Ammon's horn (tissue), 1 donor: ENCODE measurements around the gene TMEM108.
A peak's percentile ranks its signal among the peaks of the same experiment; 100 is the strongest.

Source experiments
- DNase-seq: peaks from one replicate; pipeline ENCODE4 v3.0.0-alpha.2; 2016; ENCODE audit warnings: low spot score

Gene TMEM108

DNA sequence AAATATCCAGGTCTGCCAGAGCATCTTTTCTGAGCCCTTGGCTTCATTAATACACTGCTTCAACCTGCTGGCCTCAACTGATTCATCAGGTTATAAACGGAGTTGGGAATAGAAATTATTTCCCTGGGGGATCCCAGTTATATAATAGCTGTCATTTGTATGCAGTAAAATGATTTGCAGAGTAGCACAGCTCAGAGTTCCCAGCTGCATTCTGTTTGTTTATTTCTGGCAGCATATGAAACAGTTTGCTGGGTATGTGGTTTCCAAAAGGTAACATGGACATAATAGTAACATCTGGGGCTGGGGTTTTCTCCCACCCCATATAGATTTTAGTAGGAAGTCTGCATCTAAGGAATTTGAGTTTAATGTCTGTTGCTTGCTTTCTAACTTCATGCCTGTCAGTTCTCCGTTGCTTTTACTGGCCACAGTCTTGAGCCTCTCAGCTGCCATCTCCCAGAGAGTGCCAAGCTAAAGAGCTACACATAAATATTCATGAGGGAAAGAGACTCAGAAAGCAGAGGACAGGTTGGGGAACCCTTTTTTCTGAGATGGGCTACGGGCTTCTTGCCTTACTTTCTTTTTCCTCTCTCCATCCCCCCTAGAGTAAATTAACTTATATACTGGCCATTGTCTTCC lies 124.6 kb downstream of the TMEM108 start:
- peak; percentile 59 for DNase-seq

DNA sequence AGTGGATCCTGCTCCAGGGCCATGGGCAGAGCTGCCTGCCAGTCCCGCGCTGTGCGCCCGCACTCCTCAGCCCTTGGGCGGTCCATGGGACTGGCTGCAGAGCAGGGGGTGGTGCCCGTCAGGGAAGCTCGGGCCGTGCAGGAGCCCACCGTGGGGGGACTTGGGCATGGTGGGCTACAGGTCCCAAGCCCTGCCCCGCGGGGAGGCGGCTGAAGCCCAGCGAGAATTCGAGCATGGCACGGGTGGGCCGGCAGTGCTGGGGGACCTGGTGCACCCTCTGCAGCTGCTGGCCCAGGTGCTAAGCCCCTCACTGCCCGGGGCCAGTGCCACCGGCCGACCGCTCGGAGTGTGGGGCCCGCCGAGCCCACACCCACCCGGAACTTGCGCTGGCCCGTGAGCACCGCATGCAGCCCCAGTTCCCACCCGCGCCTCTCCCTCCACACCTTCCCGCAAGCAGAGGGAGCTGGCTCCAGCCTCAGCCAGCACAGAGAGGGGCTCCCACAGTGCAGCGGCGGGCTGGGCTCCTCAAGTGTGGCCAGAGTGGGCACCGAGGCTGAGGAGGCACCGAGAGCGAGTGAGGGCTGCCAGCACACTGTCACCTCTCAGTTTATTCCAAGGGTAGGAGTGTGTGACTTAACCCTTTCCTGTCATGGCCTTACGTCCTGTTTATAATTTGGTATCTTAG lies 129.3 kb downstream of the TMEM108 start:
- DNase-seq: no peak

DNA sequence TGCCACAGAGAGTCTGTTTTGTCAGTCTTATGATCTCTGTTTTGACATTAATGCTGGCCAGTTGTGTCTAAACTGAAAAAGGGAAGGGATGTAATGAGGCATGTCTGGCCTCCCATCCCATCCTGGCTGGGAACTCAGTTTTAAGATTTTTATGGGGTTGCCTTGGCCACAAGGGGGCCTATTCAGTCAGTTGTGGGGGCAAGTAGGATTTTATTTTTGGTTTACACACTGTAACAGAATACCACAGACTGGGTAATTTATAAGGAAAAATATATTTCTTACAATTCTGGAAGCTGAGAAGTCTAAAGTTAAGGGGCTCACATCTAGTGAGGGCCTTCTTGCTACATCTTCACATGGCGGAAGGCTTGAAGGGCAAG lies 129.8 kb downstream of the TMEM108 start:
- no peak for DNase-seq

DNA sequence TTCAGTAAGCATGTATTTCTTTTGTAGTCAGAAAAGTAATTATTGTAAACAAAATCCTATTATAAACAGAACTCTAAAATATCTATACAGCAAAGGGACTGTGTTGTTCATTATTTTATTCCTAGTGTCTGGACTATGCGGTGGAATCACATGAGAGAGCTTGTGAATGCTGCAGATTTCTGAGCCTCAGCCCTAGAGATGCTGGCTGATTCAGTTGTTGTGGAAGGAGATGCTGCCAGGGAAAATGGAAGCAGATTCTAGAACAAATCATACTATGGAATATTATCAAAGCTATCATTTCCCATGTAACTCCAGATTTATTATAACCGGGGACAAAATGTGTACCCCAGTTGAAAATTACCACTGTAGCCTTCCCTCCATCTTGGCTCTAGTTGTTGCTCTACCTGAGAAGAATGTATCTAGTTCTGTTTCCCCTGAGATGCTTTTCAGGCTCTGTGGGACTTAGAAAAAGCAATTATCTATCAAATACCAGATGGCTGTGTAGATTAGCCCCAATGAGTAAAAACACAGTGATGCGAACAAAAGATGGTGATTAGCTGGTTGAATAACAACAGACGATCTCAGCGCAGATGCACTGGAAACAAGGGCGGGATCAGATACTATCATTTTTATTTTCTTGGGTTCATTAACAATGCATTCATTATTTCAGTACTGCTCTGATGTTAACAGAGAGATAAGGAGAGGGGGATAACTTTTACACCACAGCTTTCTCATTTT lies 131.3 kb downstream of the TMEM108 start:
- DNase-seq: peak; percentile 48

DNA sequence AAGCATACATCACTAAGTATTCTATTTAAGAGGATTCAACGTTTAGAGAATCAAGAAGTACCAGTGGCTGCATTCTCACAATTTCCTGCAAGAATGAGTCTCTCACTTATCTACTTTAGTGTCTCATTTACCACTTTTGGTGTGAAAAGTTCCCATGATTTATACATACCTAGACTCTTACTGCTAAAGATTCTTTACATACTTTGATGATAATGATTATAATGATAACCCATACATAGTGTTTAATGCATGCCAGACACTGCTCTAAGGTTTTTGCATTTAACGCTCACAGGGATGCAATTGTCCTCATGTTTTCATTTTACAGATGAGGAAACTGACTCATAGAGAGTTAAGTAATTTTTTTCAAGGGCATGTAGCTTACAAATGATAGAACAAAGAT lies 133.6 kb downstream of the TMEM108 start:
- DNase-seq: no peak

DNA sequence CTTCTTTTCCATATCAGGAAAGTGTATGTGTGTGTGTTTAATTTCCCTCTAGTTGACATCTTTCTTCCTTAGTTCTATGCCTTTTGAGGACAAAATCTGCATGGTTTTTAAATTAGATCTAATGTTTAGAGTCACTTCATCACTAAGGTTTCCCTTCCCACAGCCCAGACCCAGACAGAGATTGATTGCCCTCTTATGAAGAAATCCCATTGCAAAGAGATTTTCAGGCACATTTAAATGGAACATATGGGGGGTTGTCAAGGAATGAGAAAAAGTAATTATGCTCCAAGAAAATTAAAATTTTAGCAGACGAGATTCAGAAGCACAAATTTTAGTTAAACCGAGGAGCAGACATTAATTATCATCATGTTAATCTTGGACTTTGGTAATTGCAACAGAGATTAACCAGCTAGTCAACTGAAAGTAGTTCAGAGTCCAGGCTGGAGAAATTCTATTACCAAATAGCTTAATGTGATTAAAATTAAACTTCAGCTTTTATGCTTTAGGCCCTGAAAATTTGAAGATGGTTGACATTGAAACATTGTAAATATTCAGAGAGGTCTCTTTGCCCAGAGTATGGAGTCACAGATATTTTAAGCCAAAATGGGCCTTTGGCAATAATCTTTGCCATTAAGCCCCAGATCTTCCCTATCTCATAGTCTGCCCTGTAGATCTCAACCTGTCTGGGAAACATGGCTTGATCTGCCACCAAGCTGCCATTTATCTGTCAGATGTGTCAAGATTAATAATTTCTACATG lies 143.4 kb downstream of the TMEM108 start:
- no peak for DNase-seq

DNA sequence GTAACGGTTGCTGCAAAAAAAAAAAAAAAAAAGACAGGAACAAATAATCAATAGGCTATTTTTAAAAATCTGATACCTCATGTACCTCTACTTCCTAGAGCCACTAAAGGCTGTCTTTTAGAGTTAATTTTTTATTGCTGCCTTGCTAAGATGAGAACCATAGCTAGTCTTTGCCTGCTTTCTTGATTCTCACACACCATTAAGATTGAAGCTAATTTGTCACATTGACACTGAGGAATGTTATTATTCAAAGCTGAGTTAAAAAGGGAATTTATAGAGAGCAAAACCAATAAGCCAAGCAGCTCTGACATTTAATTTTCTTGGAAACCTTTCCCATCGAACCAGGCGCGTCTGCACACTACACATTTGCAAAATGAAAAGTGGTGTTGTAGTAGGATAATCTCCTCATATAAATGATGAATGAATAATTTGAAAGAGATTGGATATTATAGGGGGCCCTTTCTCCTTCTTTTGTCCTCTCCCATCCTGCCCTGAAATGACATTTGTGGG lies 149.7 kb downstream of the TMEM108 start:
- no peak for DNase-seq

DNA sequence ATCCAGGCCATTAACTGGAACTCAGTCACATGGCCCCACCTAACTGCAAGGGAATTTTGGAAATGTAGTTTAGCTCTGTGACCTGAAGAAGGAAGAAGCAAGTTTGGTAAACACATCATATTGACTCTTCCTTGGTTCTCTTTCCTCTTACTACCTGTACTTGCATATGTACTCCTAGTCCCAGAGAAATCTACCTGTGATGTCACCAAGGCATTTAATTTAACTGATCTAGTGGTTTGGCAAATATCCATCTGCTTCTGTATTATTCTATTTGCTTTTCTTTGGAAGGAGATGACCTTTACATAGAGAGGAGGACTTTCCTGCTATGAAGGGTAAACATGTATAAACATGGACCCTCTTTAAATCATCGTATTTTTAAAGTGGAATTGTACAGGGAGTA lies 150.8 kb downstream of the TMEM108 start:
- no peak for DNase-seq

DNA sequence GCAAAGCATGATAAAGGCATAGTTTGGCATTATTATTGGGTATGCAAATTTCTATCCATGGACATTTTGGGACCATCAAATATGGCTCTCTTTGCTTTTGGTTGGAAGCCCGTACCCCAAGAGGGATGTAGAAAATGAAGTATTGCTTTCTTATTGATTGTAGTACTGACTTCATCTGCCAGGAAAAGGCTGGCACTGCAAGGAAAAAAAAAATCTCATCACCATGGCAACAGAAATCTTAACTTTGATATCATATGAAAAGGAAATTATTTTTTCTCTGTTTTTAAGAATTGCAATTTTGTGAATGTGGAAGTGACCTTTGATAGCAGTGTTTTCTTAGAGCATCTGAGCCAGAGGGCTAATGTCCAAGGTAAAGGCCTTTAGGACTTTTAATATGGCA lies 151.7 kb downstream of the TMEM108 start:
- DNase-seq: no peak

DNA sequence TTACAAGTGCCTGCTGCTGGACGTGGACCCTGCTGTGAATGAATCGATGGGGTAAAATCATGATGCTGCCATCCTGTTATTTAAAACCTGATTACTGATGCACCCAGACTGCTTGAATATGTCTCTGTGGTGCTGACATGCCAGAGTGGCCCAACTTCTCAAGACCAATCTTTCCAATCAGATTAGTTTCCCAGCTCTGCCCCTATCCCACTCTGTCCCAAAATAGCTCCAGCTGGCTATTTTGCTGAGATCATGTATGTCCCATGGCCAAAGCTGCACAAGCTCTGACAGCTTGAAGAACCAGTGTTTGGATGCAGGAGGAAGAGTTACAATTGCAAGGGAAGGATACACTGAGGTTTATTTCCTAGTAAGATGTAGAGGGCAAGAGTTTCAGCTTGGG lies 153.6 kb downstream of the TMEM108 start:
- DNase-seq: no peak

DNA sequence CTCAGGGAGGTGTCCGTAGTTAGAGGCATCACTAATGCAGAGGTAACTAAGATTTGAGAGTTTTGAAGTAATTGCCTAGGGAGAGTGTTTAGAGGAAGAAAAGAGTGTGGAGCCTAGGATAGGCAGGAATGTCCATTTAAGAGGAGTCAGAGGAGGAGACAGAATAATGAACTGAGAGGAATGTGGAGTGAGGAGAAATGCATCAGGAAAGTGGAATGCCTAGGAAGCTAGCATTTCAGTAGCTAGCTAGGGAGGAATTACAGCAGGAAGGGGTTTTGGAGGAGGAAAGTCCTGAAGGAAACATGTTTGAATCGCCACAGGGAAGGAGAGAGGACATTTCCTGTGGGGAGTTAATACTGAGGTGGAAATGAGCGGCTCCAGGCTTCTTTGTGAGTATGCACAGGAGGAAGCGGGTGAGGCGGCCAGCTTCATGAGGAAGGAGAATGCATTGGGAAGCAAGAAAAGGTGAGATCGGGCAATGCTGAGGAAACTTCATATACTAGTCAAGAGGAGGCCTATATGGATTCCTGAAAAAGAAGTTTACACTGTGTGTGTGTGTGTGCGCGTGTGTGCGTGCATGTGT lies 154.3 kb downstream of the TMEM108 start:
- DNase-seq: no peak

DNA sequence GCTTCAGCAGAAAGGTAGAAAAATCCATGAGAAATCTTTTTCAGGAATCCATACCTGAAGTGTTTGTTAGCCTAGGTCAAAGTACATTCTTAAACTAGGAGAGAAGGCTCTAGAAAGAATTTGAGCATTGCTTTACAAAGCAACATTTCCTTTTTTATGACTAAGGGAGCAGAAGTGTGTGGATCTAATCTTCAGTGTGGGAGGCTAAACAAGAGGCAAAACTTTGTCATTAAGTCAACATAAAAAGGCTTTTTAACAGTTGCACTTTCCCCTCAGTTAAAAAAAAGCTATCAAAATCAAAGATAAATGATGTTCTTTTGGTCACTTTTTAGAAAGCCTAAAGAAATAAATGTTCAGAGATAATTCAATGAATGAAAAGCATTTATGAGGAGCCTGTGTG lies 154.8 kb downstream of the TMEM108 start:
- no peak for DNase-seq

DNA sequence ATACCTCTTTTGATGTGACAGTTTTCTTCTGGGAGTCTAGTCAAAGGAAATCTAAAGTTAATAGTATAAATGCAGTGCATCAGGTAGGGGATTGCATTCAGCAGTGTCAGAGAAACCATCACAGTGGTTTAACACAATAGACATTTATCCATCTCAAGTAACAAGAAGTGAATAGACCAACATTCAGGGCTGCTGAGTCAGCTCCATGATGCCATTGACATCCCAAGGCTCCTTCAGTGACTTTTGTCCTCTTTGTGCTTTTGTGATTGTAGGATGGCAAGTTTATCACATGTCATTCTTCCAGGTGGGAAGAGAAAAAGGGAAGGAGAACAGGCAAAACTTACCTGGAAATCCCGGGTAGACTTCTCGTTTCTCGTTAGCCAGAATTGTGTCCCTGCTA lies 158.3 kb downstream of the TMEM108 start:
- DNase-seq: no peak

DNA sequence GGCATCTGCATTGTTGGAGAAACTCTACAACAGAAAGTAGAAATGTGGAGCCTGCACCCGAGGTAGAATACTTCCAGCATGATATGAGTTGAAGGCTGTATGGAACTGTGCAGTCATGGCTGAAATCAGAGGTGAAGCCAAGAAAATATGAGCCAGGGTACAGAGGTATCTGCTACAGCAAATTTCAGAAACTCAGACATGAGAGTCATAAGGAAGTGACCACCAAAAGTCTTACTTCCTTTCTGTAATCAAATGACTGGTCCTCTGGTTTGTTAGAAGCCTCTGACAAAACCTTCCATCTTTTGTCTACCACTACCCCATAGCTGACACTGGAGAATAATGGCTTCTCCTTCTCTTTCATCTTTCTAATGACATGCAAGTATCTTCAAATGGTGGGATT lies 159.4 kb downstream of the TMEM108 start:
- DNase-seq: no peak

DNA sequence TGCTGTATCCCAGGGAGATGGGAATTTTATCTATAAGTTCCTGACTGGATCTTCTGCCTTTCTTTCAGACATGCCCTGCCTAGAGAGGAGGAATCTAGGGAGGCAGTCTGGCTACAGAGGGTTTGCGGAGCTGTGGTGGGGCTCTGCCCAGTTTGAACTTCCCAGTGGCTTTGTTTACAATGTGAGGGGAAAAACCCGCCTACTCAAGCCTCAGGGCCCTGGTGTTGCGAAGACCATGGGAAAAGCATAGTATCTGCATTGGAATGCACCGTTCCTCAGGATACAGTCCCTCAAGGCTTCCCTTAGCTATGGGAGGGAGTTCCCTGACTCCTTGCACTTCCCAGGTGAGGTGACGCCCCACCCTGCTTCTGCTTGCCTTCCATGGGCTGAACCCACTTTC lies 168.7 kb downstream of the TMEM108 start:
- no peak for DNase-seq

DNA sequence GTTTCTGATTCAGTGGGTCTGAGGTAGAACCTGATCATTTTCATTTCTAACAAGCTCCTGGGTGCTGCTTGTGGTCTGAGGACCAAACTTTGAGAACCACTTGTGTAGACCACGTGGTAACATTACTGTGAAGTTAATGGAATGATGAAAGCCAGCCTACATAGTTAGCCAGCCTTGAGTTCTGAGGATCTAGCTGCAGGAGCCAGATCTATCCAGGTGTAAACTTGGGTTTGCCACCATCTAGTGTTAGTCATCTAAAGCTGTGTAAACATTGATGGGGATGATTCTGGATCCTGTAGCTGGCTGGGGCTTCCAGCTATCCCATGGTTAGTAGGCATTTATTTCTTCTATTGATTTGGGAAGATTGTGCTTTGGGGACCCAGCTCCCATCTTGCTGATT lies 170.0 kb downstream of the TMEM108 start:
- no peak for DNase-seq

DNA sequence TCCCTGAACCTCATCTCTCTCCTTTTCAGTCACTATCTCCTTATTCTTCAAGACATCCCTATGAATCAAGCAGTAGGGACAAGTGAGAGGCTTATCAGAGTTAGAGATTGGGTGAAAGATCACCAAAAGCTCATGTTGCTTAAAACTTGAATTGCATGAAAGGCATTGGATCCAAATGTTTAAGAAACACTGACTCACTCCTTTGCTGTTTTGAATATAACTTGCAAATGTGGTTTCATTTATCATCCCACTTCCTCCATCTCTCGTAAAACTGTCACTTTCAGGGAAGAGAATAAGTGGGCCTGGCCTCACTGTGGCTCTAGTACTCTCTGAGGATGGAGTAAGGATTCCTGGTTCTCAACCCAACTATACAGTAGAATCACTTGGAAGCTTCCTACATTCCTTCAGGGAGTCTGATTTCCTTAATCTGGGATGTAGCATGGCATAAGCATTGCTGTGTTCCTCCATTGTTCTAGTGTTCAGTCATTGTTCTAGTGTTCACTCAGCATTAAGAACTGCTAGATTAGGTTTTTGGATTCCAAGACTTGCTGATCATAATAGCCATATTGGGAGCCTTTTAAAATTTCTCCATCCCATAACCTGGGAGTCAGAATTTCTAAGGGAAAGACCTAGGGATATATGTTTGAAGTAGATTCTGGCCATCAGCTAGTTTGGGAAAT lies 171.8 kb downstream of the TMEM108 start:
- no peak for DNase-seq

DNA sequence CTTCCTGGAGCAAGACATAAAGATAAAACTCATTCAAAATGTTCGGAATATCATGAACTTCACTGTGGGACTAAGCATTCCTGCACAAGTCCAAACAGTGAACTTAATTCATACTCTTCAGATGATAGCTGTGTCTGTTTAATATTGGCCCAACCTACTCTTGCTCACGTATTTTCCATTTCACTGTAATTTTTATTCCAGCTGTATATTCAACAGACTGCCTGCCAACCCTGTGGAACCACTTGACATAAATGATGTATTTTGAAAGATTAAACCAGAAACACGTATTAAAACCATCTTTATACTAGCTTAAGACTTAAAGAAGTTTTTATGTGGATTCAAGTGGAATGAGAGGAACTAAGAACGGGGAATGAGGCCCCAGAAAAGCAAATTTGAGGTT lies 172.5 kb downstream of the TMEM108 start:
- DNase-seq: no peak

DNA sequence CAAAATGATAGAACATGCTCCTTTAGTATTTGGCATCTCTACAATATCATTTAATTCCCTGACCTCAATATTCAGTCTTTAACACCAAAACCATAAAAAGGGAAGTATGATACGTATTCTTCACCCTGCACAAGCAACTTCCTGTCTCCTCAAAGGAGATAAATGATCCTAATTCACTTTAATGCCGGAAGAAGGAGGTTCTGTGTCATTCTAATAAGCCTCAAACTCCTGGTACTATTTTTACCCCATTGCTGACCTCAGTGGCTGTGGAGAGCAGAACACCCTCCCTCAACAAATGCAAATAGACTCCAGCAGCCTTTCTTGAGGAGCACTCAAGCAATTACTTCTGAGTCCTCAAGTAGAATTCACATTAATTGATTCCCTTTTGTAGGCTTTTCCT lies 173.3 kb downstream of the TMEM108 start:
- peak; percentile 39 for DNase-seq

DNA sequence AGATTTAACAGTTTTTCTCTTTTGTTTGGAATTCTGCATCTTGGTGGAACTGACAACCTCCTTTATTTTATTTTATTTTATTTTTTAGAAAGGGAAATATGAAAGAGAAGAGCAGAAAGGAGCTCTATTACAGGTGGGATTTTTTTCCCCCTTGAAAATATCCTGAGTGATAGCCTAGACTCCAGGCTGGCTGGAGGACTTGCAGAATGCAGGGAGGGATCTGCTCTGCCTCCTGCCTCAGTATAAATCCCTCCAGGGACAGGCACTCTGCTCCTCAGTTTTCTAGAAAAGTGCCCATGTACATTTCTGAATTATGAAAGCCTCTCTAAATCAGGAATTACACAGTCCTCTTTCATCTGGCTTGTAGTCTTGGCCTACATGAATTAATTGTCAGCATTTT lies 173.7 kb downstream of the TMEM108 start:
- DNase-seq: no peak

DNA sequence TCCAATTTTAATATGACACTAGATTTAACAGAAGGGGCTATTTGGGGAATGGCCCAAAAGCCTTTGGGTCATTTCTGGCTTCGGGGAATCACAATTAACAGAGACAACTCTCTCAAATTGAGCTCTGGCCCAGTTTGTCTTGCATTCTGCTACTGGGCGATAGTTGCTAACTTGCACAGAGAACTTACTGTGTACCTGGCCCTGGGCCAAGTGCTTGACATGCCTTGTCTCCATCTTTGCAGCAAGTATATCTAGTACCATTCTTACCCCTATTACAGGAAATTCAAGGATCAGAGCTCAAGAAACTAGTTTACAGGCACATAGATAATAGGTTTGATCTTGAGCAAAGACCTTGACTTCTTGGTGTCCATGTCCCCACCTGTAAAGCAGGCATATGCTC lies 175.7 kb downstream of the TMEM108 start:
- DNase-seq: no peak

DNA sequence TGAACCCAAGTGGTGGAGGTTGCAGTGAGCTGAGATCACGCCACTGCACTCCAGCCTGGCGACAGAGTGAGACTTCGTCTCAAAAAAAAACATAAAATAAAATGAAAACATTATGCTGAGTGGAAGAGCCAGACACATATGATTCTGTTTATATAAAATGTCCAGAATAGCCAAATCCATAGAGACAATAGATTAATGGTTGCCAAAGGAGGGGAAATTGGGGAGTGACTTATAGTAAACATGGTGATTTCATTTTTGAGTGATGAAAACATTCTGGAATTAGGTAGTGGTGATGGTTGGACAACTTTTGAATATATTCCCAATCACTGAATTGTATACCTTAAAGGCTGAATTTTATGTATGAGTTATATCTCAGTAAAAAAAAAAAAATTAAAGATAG lies 189.6 kb downstream of the TMEM108 start:
- DNase-seq: no peak
